GM18867 (cell line): ENCODE measurements around the gene USP28.
A peak's percentile ranks its signal among the peaks of the same experiment; 100 is the strongest.
"Not testable (repeated sequence)": the region's sequence is repeated elsewhere in the genome, so short reads cannot be mapped to it uniquely, and the experiment has no call there.

Source experiments
- ATAC-seq: cut with Tn5 transposase; IDR thresholded peaks from one replicate; pipeline ENCODE4 v1.9.1; 2021; ENCODE audit warnings: mild to moderate bottlenecking, moderate library complexity; ENCODE audit not compliant: unreplicated experiment

The USP28 gene

GRCh38 chr11:113875234-113876073 is at the start of gene USP28:
Gene USP28, minus strand, starts transcription at chr11:113875572. Its CDS starts 71 bp downstream, at chr11:113875501.
- ATAC-seq = peak; percentile 85

- ATAC-seq = no peak
These were observed 48.2 kb upstream of the USP28 start for GRCh38 chr11:113923572-113923971.

GRCh38 chr11:113911491-113911890 is 36.1 kb upstream of the USP28 start:
- not testable (repeated sequence) for ATAC-seq

- no peak for ATAC-seq
These were observed 32.7 kb upstream of the USP28 start for GRCh38 chr11:113908098-113908497.

GRCh38 chr11:113907681-113908080 is 32.3 kb upstream of the USP28 start:
- no peak for ATAC-seq

- no peak for ATAC-seq
These were observed 31.8 kb upstream of the USP28 start for GRCh38 chr11:113907152-113907551.

- ATAC-seq = no peak
These were observed 31.1 kb upstream of the USP28 start for GRCh38 chr11:113906516-113906915.

- no peak for ATAC-seq
These were observed 30.7 kb upstream of the USP28 start for GRCh38 chr11:113906038-113906437.

GRCh38 chr11:113904379-113905101 is 29.2 kb upstream of the USP28 start, which contains the start of gene HTR3B:
Gene HTR3B, plus strand, starts transcription at chr11:113904796. Its CDS starts 138 bp downstream, at chr11:113904934.
- ATAC-seq = no peak

GRCh38 chr11:113901141-113901540 is 25.8 kb upstream of the USP28 start:
- no peak for ATAC-seq

GRCh38 chr11:113896156-113896879 is 20.9 kb upstream of the USP28 start:
- peak; percentile 56 for ATAC-seq

GRCh38 chr11:113895367-113896155 is 20.2 kb upstream of the USP28 start:
- no peak for ATAC-seq

- ATAC-seq = peak; percentile 81
These were observed 19.1 kb upstream of the USP28 start for GRCh38 chr11:113894421-113894996.

GRCh38 chr11:113888848-113889247 is 13.5 kb upstream of the USP28 start:
- no peak for ATAC-seq

GRCh38 chr11:113885897-113886296 is 10.5 kb upstream of the USP28 start:
- ATAC-seq = no peak

GRCh38 chr11:113884361-113884836 is 9.0 kb upstream of the USP28 start:
- ATAC-seq = no peak

GRCh38 chr11:113881856-113882255 is 6.5 kb upstream of the USP28 start:
- ATAC-seq = no peak

- no peak for ATAC-seq
These were observed 5.6 kb upstream of the USP28 start for GRCh38 chr11:113880971-113881370.

- not testable (repeated sequence) for ATAC-seq
These were observed 4.1 kb upstream of the USP28 start for GRCh38 chr11:113879446-113879845.

- no peak for ATAC-seq
These were observed 2.3 kb upstream of the USP28 start for GRCh38 chr11:113877670-113878055.
